ENCODE results near the gene SLC44A1.
A peak's percentile ranks its signal among the peaks of the same experiment; 100 is the strongest.

Gene SLC44A1

GRCh38 chr9:105396901-105397300 is 152.4 kb downstream of the SLC44A1 start:
- DNase-seq, result no peak

GRCh38 chr9:105399117-105399516 is 154.7 kb downstream of the SLC44A1 start:
- no peak for DNase-seq

GRCh38 chr9:105401651-105402050 is 157.2 kb downstream of the SLC44A1 start:
- no peak for DNase-seq

GRCh38 chr9:105403552-105404248 is 159.2 kb downstream of the SLC44A1 start:
- no peak for DNase-seq

- DNase-seq, result no peak
These were observed 161.2 kb downstream of the SLC44A1 start for GRCh38 chr9:105405514-105406131.

GRCh38 chr9:105406369-105406768 is 161.9 kb downstream of the SLC44A1 start:
- no peak for DNase-seq

- DNase-seq, result peak; percentile 9
These were observed 169.1 kb downstream of the SLC44A1 start for GRCh38 chr9:105413525-105413924.

DNA sequence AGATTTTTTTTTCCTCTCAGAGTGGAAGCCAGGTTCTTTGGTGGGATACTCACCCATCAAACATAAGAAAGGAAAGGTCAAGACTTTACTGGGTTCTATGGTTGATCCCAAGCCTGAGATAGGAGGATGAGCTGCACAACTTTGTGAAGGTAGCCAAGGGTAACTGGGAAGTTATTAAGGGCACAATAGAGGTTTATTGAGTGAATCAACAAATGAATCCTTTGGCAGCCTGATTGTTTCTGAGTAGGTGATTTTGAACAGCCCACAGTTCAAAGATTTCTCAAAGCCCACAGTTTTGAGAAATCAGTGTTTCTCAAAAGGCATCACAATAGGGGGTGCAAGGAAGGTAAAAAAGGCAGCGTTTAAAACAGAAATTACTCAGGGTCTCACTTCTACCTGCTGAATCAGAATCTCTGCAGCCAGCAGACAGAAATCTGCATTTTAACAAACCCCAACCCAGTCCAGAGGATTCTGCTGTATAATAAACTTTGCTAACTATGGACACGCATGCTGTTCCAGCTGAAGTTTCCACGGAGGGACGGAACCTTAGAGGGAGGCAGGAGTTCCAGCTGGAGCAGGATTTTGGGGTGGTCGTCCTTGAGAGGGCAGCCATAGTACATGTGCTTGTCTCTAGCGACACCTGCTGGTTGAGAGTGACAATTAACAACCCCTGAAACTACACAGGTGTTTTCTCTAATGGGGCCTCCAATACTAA is 170.7 kb downstream of the SLC44A1 start:
- peak; percentile 55 for DNase-seq

DNA sequence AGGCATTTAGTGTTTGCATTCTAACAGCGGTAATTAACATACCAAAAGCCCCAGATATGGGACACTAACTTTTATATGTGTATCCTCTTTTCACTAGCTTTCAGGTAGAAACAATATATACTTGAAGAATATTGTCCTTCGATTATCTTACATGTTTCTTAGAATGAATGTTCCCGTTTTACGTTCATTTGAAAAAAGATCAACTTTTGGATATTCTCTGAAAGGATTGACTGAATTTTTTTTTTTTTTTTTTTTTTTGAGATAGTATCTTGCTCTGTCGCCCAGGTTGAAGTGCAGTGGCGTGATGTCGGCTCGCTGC is 171.2 kb downstream of the SLC44A1 start:
- DNase-seq, result no peak

GRCh38 chr9:105416840-105417239 is 172.4 kb downstream of the SLC44A1 start:
- no peak for DNase-seq

- no peak for DNase-seq
These were observed 174.4 kb downstream of the SLC44A1 start for GRCh38 chr9:105418588-105419500.

GRCh38 chr9:105419816-105420597 is 175.6 kb downstream of the SLC44A1 start:
- no peak for DNase-seq

- no peak for DNase-seq
These were observed 176.7 kb downstream of the SLC44A1 start for GRCh38 chr9:105421154-105421553.

- DNase-seq, result no peak
These were observed 177.4 kb downstream of the SLC44A1 start for GRCh38 chr9:105421864-105422263.

DNA sequence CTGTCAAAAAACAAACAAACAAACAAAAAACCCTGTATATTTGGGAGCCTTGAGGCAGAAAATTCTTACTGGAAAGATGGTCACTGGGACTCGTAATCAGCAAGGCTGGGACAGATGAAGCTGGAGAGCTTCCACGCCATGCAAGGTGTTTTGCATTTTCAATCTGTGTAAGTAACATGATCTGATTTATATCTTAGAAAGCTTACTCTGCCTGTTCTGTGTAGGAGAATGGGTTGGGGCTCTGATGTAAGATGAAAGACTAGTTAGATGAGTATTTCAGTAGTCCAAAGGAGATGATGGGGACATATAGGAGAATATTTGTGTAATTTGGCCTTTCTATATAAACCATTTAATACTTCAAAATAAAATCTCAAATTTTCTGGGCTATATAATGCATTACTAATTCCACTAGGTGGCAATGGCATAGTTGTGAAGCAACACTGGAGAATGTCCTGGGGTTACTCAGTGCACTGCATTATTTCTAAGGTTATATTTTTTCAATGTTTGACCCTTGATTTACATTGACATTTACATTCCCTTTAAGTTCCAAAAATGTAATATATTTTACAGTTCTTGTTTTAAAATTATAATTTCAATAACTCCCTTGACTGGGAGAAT is 181.5 kb downstream of the SLC44A1 start:
- DNase-seq, result peak; percentile 23

DNA sequence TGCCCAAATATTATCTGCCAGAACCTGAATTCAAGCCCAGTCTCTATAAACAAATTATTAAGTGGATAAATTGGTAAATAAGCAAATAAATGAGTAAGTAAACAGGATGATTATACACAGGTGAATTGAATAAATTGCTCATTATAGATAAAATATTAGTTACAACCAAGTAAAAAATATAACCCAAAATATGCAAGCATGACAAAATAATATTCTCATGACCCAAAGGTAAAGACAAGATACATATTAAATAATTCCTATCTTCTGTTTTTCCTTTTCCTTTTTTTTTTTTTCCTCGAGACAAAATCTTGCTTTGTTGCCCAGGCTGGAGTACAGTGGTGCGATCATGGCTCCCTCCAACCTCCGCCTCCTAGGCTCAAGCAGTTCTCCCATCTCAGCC is 182.2 kb downstream of the SLC44A1 start:
- no peak for DNase-seq

- DNase-seq, result no peak
These were observed 187.2 kb downstream of the SLC44A1 start for GRCh38 chr9:105431424-105432246.

DNA sequence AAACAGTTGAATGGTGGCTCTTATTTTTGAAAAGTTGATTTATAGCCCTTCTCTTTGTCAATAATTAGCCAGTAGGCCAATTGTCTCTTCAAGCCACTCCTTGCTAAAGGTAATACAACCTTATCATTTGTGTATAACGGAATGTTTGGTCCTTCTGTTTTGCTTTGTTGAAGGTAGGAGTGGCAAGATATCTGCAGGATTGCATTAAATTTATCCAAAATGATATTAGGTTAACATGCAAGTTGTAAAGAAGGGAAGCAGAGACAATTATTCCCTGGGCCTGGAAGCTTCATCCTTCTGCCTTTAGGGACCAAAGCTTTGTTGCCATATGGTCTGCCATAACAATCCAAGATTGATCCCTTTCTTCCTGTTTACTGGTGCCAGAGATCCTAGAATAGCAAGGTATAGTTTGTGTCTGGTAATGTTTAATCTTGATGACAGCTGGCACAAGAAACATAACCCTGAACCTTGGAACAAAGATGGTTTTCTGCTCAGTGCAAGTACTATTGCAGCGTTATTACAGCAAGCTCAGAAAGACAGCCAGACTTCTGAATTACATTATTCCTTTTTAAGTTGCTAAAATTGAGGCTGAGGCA is 187.9 kb downstream of the SLC44A1 start:
- DNase-seq, result no peak

DNA sequence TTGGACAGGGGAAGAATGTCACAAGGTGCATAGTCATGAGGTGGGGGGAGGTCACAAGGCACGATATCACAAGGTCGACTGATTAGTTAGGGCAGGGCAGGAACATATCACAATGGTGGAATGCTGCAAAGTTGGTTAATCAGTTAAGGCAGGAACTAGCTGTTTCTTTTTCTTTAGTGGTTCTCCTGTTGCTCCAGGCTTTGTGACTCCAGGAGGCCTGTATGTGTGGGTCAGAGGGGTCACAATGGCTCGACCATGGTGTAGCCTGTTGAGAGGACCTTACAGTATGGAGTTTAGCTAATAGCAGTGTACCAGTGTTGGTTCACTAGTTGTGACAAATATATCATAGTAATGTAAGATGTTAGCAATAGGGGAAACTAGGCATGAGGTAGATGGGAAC is 191.0 kb downstream of the SLC44A1 start:
- no peak for DNase-seq

DNA sequence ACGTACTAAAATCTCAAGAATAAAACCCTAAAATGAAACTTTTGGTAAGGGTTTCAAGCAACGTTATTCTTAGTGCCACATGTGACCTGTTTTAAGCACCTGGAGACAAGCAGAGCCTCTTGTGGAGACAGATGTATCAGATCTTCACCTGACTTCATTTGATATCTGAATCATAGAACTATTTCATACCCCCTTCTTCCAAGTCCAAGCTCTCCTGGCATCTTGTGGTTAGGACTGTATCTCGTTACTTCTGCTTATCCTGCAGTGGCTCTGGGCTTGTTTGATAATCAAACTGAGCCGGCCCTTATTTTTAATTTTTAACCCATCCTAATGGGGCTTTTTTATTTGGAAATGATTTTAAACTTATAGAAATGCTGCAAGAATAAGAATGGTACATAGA is 192.3 kb downstream of the SLC44A1 start:
- no peak for DNase-seq

- no peak for DNase-seq
These were observed 193.3 kb downstream of the SLC44A1 start for GRCh38 chr9:105437704-105438103.
